Fibroblast of skin of right quadriceps (primary cell): Measurements from ENCODE around the gene TIMM13.
A peak's percentile ranks its signal among the peaks of the same experiment; 100 is the strongest.
"Not testable (repeated sequence)": the region's sequence is repeated elsewhere in the genome, so short reads cannot be mapped to it uniquely, and the experiment has no call there.

Source experiments
- DNase-seq: peaks from one replicate; pipeline ENCODE4 v3.0.0-alpha.2; 2013

Gene TIMM13

DNA sequence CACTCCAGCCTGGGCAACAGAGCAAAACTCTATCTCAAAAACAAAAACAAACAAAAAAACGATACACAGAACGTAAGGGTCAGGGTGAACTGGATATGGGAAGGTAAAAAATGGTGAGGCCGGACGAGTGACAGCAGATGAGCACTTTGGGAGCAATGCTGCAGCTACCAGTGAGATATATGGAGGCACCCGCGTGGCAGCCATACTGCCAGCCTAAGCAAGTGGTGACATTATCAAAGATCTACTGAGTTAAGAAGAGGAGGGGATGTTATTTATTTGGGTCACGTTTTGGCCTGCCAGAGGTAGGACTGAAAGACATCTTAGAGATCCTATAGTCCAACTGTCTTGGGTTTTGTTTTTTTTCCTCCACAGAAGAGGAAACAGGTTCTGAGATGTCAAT, 14.2 kb downstream of the TIMM13 start:
- no peak for DNase-seq

DNA sequence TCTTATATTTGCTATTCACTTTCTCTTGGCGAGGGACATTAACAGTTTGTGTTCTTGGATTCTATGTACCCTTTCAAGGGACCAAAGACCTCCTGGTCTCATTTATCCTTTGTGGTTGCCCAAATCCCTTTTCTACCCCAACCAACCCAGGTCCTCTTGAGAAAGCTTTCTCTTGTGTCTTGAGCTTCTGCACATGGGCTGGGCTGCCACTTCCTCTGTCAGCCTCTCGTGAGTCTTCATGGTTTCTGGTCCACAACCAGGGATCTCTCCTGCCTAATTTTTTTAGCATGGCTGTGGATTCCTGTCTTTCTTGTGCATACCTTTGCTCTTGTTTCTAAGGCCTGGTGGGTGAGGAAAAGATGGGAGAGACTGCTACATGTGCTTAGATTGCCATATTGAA, 14.9 kb downstream of the TIMM13 start:
- DNase-seq, result no peak

DNA sequence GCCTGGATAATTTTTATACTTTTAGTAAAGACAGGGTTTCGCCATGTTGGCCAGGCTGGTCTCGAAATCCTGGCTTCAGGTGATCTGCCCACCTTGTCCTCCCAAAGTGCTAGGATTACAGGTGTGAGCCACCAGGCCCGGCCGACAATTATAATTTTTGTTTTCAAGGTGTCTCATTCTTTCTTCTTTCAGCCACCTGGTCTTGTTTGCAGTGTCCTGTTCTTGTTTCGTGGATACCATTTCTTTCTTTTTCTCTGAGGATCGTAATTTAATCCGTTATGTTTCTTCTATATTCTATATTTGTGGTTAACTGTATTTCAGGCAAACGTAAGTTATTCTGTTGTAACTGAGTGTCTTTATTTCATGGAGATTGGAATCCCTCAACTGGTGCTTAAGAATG, 15.7 kb downstream of the TIMM13 start:
- no peak for DNase-seq

DNA sequence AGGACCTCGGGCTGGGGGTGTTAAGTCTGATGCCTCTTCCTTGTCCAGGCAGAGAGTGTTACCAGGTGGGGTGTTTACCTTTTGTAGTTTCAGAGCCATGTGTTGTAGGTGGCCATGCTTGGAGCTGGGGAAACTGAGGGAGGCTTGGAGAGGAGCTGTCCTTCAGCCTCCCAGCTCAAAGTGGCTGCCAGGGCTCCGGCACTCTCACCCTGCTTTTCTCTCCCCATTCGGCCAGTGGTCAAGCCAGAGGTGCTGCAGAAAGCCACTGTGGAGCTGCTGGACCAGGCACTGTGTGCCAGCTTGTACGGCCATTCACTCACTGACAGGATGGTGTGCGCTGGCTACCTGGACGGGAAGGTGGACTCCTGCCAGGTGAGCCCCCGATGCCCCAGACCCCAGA, 17.4 kb downstream of the TIMM13 start:
- no peak for DNase-seq

DNA sequence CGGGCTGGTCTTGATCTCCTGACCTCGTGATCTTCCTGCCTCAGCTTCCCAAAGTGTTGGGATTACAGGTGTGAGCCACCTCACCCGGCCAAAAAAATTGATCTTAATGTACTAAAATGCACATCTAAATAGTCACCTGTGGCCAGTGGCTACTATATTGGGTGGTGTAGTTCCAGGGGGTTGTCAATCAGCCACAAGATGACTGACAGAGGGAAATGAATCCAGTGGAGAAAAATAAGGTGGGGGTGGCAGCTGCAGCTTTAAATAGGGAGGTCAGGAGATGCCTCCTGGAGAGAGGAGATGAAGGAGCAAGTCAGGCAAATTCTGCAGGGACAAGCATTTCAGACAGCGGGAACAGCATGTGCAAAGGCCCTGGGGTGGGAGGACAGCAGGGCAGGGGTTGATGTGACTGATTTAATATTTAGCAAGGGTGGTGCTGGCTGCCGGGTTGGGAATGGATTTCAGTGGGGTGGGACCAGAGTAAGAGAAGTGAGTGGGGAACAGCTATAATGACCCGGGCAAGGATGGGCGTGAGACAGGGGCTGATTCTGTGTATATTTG, 18.0 kb downstream of the TIMM13 start:
- no peak for DNase-seq

DNA sequence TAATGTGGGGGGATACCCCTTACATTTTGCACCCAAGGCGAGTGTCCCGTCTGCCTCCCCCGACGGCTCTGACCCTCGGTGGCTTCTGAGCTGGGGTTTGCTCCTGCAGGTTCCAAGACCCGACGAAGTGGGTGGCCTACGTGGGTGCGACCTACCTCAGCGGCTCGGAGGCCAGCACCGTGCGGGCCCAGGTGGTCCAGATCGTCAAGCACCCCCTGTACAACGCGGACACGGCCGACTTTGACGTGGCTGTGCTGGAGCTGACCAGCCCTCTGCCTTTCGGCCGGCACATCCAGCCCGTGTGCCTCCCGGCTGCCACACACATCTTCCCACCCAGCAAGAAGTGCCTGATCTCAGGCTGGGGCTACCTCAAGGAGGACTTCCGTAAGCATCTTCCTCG, 19.1 kb downstream of the TIMM13 start:
- DNase-seq, result no peak

DNA sequence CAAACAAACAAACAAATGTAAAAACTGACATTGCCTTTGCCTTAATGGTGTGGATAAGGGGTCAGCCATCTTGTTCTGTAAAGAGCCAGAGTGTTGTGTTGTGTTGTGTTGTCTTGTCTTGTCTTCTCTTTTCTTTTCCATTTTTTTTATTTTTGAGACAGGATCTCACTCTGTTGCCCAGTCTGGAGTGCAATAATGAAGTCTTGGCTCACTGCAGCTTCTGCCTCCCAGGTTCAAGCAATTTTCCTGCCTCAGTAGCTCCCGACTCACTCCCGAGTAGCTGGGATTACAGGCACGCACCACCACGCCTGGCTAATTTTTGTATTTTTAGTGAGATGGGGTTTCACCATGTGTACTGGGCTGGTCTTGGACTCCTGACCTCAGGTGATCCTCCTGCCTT, 27.8 kb downstream of the TIMM13 start:
- DNase-seq, result no peak

DNA sequence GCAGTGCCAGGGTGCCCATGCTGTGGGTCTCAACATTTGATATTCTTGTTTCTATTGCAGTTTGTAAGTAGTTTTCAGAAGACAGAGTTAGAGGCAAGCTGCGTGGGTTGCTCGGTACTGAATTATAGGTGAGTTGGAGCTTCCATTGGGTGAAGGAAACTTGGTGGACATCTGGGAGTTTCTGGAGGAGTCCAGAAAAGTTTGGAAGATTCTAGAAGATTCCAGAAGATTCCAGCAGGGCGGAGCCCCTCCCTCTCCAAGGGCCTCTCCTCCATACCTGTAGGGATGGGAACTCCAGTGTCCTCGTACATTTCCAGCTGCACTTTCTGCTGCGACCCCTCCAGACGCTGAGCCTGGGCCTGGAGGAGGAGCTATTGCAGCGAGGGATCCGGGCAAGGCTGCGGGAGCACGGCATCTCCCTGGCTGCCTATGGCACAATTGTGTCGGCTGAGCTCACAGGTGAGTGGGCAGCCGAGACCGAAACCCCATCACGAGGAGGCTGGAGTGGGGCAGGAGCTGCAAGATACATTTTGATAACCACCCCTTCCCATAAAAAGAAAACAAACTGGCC, 28.6 kb downstream of the TIMM13 start:
- no peak for DNase-seq

DNA sequence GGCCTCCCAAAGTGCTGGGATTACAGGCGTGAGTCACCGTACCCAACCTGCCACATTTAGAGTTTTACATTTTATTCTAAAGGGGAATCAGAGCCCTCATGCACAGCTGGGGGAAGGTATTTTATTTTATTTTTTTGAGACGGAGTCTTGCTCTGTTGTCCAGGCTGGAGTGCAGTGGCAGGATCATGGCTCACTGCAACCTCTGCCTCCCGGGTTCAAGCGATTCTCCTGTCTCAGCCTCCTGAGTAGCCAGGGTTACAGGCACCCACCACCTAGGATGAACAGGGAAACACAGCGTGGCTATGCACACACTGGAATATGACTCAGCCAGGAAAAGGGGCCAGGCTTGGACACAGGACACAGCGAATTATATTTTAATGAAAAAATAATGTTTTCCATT, 30.2 kb downstream of the TIMM13 start:
- DNase-seq, result not testable (repeated sequence)

DNA sequence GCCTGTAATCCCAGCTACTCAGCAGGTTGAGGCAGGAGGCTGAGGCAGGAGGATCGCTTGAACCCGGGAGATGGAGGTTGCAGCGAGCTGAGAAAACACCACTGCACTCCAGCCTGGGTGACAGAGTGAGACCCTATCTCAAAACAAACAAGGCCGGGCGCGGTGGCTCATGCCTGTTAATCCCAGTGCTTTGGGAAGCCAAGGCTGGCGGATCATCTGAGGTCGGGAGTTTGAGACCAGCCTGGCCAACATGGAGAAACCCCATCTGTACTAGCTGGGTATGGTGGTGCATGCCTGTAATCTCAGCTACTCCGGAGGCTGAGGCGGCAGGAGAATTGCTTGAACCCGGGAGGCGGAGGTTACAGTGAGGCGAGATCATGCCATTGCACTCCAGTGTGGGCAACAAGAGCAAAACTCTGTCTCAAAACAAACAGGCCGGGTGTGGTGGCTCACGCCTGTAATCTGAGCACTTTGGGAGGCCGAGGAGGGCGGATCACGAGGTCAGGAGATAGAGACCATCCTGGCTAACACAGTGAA, 32.0 kb downstream of the TIMM13 start:
- not testable (repeated sequence) for DNase-seq

DNA sequence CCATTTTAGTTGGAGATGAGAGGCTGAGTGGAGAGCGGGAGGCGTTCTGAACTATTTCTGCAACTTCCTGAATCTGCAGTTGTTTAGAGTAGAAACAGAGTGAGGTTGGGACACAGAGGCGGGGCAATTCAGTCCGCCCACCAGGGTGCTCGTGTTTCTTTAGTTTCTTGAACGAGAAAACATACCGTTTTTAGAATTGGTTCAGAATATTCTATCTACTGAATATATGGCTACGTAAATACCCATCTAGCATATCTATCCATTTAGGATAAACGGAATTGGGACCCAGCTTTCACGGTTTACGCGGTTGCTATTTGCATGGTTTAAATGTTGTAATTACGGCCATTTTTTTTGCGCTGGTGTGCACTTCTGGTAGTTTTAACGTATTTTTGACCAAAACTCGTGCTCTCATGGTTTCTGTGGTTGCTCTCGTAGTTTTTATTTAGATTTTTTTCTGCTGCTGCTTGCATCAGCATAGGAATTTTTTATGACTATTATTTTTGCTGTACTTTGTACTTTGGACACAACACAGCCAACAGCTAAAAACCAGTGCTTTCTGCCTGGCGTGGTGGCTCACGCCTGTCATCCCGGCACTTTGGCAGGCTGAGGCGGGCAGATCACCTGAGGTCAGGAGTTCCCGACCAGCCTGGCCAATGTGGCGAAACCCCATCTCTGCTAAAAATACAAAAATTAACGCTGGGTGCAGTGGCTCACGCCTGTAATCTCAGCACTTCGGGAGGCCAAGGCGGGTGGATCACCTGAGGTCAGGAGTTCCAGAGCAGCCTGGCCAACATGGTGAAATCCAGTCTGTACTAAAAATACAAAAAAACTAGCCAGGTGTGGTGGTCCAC, 32.7 kb downstream of the TIMM13 start:
- DNase-seq, result no peak

DNA sequence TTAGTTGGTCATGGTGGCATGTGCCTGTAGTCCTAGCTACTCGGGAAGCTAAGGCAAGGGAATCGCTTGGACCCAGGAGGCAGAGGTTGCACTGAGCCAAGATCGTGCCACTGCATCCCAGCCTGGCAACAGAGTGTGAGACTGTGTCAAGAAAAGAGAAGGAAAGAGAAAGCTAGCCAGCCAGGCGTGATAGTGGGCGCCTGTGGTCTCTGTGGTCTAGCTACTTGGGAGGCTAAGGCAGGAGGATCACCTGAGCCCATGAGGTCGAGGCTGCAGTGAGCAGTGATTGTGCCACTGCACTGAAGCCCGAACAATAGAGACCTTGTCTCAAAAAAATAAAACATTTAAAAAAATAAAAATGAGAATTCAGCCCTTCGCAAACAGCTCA, 33.3 kb downstream of the TIMM13 start:
- DNase-seq, result no peak

DNA sequence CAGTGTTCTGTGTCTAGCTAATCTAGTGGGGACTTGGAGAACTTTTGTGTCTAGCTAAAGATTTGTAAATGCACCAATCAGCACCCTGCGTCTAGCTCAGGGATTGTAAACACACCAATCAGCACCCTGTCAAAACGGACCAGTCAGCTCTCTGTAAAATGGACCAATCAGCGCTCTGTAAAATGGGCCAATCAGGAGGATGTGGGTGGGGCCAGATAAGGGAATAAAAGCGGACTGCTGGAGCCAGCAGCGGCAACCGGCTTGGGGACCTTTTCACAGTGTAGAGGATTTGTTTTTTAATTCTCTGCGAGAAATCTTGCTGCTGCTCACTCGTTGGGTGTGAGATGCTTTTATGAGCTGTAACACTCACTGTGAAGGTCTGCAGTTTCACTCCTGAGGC, 34.5 kb downstream of the TIMM13 start:
- DNase-seq, result not testable (repeated sequence)

DNA sequence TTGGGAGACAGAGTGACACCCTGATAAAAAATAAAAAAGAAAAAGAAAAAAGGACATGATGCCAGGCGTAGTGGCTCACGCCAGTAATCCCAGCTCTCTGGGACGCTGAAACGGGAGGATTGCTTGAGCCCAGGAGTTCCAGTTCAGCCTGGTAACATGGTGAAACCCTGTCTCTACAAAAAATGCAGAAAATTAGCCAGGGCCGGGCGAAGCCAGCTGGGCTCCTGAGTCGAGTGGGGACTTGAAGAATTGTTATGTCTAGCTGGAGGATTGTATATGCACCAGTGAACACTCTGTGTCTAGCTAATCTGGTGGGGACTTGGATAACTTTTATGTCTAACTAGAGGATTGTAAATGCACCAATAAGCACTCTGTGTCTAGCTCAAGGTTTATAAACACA, 35.0 kb downstream of the TIMM13 start:
- DNase-seq, result no peak

DNA sequence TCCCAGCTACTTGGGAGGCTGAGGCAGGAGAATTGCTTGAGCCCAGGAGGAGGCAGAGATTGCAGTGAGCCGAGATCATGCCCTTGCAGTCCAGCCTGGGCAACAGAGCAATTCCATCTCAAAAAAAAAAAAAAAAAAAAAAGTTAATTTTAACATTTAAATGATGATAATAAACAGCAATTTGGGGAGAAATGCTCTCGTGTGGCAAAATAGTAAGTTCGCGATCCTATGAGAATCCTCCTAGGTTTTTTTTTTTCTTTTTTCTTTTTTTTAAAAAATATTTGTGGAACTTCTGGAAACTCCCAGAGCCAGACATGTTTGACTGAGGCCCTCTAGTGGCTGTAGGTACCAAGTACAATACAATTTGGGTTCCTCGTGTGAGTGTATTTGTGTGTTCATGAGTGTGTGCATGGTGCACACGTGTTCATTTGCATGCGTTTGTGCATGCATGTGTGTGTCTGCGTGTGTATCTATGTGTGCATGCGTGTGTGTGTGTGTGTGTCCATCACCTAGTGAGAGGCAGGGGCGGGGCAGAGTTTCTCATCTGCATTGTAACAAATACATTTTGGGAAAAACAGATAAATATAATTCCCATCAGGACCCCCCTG, 36.2 kb downstream of the TIMM13 start:
- DNase-seq, result peak; percentile 75

DNA sequence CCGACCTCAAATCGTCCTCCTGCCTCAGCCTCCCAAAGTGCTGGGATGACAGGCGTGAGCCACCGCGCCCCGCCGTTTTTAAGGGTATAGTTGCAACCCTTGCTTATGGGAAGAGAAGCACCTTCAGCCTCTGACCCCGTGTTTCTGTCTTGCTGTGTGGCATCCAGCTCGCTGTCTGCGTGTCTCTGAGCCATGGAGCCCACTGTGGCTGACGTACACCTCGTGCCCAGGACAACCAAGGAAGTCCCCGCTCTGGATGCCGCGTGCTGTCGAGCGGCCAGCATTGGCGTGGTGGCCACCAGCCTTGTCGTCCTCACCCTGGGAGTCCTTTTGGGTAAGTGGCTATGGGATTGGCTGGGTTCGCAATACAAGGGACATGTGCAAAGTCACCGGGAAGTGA, 37.8 kb downstream of the TIMM13 start:
- DNase-seq, result no peak

DNA sequence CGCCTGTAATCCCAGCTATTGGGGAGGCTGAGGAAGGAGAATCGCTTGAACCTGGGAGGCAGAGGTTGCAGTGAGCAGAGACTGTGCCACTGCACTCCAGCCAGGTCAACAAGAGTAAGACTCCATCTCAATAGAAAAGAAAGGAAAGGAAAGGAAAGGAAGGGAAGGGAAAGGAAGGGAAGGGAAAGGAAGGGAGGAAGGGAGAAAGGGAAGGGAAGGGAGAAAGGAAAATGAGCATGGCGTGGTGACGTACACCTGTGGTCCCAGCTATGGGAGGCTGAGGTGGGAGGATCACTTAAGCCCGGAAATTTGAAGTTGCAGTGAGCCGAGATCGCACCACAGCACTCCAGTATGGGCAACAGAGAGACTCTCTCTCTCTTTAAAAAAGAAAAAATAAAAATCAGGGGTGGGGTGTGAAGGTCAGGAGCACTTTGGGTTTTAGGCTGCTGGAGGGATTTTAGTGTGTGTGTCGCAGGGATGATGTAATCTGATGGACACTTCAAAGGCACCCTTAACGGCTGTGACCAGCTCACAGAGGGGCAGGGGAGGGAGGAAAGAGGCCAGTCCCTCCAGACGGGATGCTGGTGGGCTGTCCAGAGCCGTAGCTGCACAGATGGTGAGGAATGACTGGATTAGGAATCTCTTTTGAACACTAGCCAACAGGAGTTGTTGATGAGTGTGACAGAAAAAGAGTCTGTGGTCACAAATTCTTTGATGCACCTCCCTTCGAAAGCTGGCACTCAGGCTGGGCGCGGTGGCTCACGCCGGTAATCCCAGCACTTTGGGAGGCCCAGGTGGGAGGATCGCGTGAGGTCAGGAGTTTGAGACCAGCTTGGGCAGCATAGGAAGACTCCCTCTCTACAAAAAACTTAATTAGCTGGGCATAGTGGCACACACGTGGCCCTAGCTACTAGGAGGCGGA, 39.8 kb downstream of the TIMM13 start:
- DNase-seq, result no peak

DNA sequence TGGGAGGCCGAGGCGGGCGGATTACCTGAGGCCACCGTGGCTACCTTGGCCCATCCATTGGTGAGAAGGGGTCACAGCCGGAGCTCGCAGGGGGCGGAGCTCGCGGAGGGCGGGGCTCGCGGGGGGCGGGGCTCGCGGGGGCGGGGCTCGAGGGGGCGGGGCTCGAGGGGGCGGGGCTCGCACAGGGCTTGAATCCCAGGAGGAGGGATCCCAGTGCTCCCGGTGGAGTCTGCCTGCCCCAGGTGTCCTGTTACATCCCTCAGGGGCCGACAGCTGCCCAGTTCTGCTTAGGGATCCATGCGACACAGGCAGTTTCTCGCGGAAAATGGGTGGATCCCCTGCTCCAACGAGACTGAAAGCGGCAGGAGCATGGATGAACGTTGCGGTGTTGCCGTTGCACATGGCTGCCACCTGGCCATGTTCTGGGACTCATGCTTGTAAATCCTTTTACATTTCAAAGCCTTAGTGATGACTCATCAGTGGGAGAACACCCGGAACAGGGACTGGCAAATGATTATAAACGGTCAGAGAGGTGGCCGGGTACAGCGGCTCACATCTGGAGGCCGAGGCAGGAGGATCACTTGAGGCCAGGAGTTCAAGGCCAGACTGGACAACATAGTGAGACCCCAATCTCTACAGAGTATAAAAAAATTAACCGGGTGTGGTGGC, 42.2 kb downstream of the TIMM13 start:
- peak; percentile 85 for DNase-seq

DNA sequence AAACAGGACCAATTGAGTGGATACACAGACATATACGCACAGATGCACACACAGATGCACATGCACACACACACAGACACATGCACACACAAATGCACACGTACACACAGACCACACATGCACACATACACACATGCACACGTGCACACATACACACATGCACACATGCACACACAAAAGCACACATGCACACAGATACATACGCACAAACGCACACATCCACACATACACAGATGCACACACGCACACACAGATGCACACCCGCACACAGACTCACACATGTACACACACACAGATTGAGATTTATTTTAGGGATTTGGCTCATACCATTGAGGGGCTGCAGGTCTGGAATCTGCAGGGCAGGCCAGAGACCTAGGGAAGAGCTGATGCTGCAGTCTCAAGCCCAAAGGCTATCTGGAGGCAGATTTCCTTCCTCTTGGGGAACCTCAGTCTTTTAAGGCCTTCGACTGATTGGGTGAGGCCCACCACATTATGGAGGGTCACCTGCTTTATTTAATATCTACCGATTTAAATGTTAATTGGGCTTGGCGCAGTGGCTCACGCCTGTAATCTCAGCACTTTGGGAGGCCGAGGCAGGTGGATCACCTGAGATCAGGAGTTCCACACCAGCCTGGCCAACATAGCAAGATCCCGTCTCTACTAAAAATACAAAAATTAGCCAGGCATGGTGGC, 44.7 kb downstream of the TIMM13 start:
- no peak for DNase-seq

DNA sequence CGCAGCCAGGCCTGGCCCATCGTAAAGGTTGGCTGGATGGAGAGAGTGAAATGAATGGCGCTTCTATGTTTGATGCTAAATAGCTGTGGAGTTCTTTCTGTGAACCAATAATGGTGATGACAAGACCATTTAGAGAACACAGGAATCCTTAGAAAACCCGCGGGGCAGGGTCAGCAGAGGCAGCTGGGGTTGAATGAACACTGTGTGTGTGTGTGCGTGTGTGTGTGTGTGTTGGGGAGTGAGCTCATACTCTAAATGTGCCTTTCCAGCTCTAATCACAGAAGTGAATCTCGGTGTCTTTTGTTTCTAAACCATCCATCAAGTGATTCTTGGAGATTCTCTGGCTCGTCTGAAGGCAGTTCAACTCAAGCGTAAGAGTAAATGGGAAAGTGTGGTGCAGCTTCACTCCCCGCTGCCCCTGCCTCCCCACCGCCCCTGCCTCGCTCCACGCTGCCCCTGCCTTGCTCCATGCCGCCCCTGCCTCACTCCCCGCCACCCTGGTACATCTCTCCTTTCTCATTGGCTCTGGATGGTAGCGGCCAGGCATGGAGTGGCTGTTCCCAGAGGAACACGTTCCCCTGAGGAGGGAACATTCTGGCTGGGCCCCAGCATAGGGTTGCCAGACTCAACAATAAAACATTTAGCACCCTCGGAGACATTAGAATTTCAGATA, 46.1 kb downstream of the TIMM13 start:
- peak; percentile 19 for DNase-seq

DNA sequence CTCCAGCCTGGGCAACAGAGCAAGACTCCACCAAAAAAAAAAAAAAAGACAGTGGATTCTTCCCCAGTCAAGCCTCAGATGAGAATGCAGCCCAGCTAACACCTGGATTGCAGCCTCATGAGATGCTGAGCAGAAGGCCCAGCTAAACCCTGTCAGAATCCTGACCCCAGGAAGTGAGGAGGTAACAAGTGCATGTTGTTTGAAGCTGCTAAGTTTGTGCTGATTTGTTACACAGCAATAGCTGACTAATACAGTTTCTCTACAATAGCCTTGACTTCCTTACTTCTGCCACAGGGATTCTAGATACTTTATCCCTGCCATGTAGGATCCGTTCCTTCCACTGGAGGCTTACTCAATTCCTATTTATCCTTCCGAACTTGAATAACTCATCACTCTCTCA, 46.8 kb downstream of the TIMM13 start:
- DNase-seq, result no peak
